AG09319 (cell line): ENCODE data around the gene CCDC93.

Experiments used
- DNase-seq: peaks from one replicate; pipeline ENCODE4 v3.0.0-alpha.2; 2010; ENCODE audit warnings: low read depth; ENCODE audit errors: extremely low read depth
- CTCF ChIP-seq: IDR thresholded peaks from 2 replicates; pipeline ENCODE4 v1.5.1; 2011; ENCODE audit warnings: low read depth, mild to moderate bottlenecking, inconsistent platforms, low read length, moderate library complexity

Gene CCDC93

GRCh38 chr2:118044854-118045253, 31.0 kb upstream of the CCDC93 start:
- TF ChIP-seq CTCF = no peak
- DNase-seq = no peak

- DNase-seq = no peak
- no peak for TF ChIP-seq CTCF
Measured at GRCh38 chr2:118044103-118044716, 30.3 kb upstream of the CCDC93 start.

- no peak for DNase-seq
- no peak for TF ChIP-seq CTCF
Measured at GRCh38 chr2:118040891-118041290, 27.0 kb upstream of the CCDC93 start.

GRCh38 chr2:118032169-118033013, 18.5 kb upstream of the CCDC93 start:
- DNase-seq = no peak
- peak; percentile 73 for TF ChIP-seq CTCF

GRCh38 chr2:118031566-118031965, 17.7 kb upstream of the CCDC93 start:
- TF ChIP-seq CTCF = no peak
- no peak for DNase-seq

- TF ChIP-seq CTCF = no peak
- DNase-seq = no peak
Measured at GRCh38 chr2:118029025-118029424, 15.2 kb upstream of the CCDC93 start.

GRCh38 chr2:118021356-118021755, 7.5 kb upstream of the CCDC93 start:
- no peak for DNase-seq
- no peak for TF ChIP-seq CTCF
